ENCODE results near the gene TMEM37. TPM values are rescaled to one million over a fixed set of nuclear protein-coding genes. Genes with fewer than 3 reads are reported as not detected.

Gene TMEM37
- total and polyA plus RNA-seq, 2 of the 13 experiments (the other 11 are each of a cell fraction or from before 2014, with no cell fraction given) = 37.7 to 115 TPM

GRCh38 chr2:119442850-119443249, 11.2 kb downstream of the TMEM37 start (continued):
- no peak for TF ChIP-seq NPAS2 (CRISPR knock-in tag; IDR thresholded peaks at IDR 0.05; ENCODE audit: borderline replicate concordance)
- TF ChIP-seq, protein P1, sequence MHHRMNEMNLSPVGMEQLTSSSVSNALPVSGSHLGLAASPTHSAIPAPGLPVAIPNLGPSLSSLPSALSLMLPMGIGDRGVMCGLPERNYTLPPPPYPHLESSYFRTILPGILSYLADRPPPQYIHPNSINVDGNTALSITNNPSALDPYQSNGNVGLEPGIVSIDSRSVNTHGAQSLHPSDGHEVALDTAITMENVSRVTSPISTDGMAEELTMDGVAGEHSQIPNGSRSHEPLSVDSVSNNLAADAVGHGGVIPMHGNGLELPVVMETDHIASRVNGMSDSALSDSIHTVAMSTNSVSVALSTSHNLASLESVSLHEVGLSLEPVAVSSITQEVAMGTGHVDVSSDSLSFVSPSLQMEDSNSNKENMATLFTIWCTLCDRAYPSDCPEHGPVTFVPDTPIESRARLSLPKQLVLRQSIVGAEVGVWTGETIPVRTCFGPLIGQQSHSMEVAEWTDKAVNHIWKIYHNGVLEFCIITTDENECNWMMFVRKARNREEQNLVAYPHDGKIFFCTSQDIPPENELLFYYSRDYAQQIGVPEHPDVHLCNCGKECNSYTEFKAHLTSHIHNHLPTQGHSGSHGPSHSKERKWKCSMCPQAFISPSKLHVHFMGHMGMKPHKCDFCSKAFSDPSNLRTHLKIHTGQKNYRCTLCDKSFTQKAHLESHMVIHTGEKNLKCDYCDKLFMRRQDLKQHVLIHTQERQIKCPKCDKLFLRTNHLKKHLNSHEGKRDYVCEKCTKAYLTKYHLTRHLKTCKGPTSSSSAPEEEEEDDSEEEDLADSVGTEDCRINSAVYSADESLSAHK (CRISPR knock-in tag; IDR thresholded peaks at IDR 0.05; ENCODE audit: borderline replicate concordance) = no peak

- H2AFZ ChIP-seq (ENCODE audit: low read length) = no peak overlapping the region
- intact Hi-C loops (cut with micrococcal nuclease; ENCODE audit: unreplicated experiment) = no loop called here
- H3K9ac ChIP-seq (ENCODE audit: insufficient read depth, low read depth, low read length) = no peak overlapping the region
- no peaks in the 10 kb centered on the region for H3K79me2 ChIP-seq (ENCODE audit: insufficient read depth, low read length)
- TF ChIP-seq HCFC1 (IDR thresholded peaks at IDR 0.05; ENCODE audit: low read depth, low read length) (no peak), ZNF614 (CRISPR knock-in tag; IDR thresholded peaks at IDR 0.05; ENCODE audit: borderline replicate concordance) (no peak), ZNF629 (CRISPR knock-in tag; conservative IDR thresholded peaks at IDR 0.05) (no peak)
- TF ChIP-seq, protein P2, sequence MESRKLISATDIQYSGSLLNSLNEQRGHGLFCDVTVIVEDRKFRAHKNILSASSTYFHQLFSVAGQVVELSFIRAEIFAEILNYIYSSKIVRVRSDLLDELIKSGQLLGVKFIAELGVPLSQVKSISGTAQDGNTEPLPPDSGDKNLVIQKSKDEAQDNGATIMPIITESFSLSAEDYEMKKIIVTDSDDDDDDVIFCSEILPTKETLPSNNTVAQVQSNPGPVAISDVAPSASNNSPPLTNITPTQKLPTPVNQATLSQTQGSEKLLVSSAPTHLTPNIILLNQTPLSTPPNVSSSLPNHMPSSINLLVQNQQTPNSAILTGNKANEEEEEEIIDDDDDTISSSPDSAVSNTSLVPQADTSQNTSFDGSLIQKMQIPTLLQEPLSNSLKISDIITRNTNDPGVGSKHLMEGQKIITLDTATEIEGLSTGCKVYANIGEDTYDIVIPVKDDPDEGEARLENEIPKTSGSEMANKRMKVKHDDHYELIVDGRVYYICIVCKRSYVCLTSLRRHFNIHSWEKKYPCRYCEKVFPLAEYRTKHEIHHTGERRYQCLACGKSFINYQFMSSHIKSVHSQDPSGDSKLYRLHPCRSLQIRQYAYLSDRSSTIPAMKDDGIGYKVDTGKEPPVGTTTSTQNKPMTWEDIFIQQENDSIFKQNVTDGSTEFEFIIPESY (CRISPR knock-in tag; IDR thresholded peaks at IDR 0.05) = 0 out of 2 replicates have a peak, but pooled peaks have one; percentile 22
- TF ChIP-seq, protein P3, sequence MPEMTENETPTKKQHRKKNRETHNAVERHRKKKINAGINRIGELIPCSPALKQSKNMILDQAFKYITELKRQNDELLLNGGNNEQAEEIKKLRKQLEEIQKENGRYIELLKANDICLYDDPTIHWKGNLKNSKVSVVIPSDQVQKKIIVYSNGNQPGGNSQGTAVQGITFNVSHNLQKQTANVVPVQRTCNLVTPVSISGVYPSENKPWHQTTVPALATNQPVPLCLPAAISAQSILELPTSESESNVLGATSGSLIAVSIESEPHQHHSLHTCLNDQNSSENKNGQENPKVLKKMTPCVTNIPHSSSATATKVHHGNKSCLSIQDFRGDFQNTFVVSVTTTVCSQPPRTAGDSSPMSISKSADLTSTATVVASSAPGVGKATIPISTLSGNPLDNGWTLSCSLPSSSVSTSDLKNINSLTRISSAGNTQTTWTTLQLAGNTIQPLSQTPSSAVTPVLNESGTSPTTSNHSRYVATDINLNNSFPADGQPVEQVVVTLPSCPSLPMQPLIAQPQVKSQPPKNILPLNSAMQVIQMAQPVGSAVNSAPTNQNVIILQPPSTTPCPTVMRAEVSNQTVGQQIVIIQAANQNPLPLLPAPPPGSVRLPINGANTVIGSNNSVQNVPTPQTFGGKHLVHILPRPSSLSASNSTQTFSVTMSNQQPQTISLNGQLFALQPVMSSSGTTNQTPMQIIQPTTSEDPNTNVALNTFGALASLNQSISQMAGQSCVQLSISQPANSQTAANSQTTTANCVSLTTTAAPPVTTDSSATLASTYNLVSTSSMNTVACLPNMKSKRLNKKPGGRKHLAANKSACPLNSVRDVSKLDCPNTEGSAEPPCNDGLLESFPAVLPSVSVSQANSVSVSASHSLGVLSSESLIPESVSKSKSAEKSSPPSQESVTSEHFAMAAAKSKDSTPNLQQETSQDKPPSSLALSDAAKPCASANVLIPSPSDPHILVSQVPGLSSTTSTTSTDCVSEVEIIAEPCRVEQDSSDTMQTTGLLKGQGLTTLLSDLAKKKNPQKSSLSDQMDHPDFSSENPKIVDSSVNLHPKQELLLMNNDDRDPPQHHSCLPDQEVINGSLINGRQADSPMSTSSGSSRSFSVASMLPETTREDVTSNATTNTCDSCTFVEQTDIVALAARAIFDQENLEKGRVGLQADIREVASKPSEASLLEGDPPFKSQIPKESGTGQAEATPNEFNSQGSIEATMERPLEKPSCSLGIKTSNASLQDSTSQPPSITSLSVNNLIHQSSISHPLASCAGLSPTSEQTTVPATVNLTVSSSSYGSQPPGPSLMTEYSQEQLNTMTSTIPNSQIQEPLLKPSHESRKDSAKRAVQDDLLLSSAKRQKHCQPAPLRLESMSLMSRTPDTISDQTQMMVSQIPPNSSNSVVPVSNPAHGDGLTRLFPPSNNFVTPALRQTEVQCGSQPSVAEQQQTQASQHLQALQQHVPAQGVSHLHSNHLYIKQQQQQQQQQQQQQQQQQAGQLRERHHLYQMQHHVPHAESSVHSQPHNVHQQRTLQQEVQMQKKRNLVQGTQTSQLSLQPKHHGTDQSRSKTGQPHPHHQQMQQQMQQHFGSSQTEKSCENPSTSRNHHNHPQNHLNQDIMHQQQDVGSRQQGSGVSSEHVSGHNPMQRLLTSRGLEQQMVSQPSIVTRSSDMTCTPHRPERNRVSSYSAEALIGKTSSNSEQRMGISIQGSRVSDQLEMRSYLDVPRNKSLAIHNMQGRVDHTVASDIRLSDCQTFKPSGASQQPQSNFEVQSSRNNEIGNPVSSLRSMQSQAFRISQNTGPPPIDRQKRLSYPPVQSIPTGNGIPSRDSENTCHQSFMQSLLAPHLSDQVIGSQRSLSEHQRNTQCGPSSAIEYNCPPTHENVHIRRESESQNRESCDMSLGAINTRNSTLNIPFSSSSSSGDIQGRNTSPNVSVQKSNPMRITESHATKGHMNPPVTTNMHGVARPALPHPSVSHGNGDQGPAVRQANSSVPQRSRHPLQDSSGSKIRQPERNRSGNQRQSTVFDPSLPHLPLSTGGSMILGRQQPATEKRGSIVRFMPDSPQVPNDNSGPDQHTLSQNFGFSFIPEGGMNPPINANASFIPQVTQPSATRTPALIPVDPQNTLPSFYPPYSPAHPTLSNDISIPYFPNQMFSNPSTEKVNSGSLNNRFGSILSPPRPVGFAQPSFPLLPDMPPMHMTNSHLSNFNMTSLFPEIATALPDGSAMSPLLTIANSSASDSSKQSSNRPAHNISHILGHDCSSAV (CRISPR knock-in tag; IDR thresholded peaks at IDR 0.05; ENCODE audit: borderline replicate concordance) = no peak
- BruUV-seq (replicated peaks) = no TSS peak
- in situ Hi-C loops (cut with HindIII; ENCODE audit: extremely low pct_ligation_motif_present, low pct_unique_long_range_greater_than_20kb) = no loop called here
- H3K27ac ChIP-seq (ENCODE audit: extremely low read length, insufficient read depth, low read length) = no peak overlapping the region
- no peak for DNase-seq (ENCODE audit: low spot score)
- H3K36me3 ChIP-seq (replicated peaks in 1 of 2; ENCODE audit: control insufficient read depth in 1 of 2, insufficient read depth in 2 of 2, low read length in 2 of 2) = no peaks in the 10 kb centered on the region
- ChIA-PET POLR2A (no interaction called here), CTCF (ENCODE audit: low intra/inter-chr PET ratio, low total read pairs) (no interaction called here)
- H3K9me3 ChIP-seq (ENCODE audit: low read length) = no peaks in the 10 kb centered on the region
- ATAC-seq = no peak
- no peak for FAIRE-seq
- peaks cover 4 to 18% of the 10 kb centered on the region in 2 experiments for H3K27me3 ChIP-seq (ENCODE audit: control insufficient read depth in 1 of 2, insufficient read depth in 2 of 2, low read length in 2 of 2)
- peaks cover 28% of the 10 kb centered on the region for H3K4me1 ChIP-seq (ENCODE audit: insufficient read depth, low read length)
- 82% methylated on average over 9 of the region's 9 CpGs for WGBS (ENCODE audit: low lambda C conversion rate)
- H4K20me1 ChIP-seq (ENCODE audit: insufficient read depth, low read length) = peaks cover 18% of the 10 kb centered on the region; the same call in 1 of the 2 replicates
- no peak overlapping the region for H3K4me2 ChIP-seq (ENCODE audit: low read depth, low read length)
- H3K4me3 ChIP-seq (replicated peaks in 1 of 3; ENCODE audit: insufficient read depth in 1 of 3, low read depth in 2 of 3, low read length in 3 of 3) = no peak overlapping the region
These were observed 14.4 kb downstream of the TMEM37 start for GRCh38 chr2:119446037-119446436.

Measured in HepG2 (cell line).